MM.1S (cell line): ENCODE data around the gene GSX2.

Experiments used
- DNase-seq: peaks from one replicate; pipeline ENCODE4 v3.0.0-alpha.2; 2015
- H2AFZ ChIP-seq: fragments of 300-600 bp; sonication (generic); 2 replicates; pipeline ENCODE4 v1.6.0; 2016; ENCODE audit warnings: antibody characterized with exemption, low read length
- H3F3A ChIP-seq: fragments of 300-600 bp; sonication (generic); 2 replicates; pipeline ENCODE4 v1.6.1; 2016; ENCODE audit warnings: mild to moderate bottlenecking, antibody characterized with exemption, low read length, moderate library complexity, mixed read lengths; ENCODE audit not compliant: insufficient read depth
- H3K27ac ChIP-seq: fragments of 300-600 bp; sonication (generic); 2 replicates; pipeline ENCODE4 v1.5.1; 2016; ENCODE audit warnings: mild to moderate bottlenecking, low read length
- H3K27me3 ChIP-seq: fragments of 300-600 bp; sonication (generic); replicated peaks from 2 replicates; pipeline ENCODE4 v1.6.0; 2016; ENCODE audit warnings: low read length; ENCODE audit not compliant: insufficient read depth
- H3K36me3 ChIP-seq: fragments of 300-600 bp; sonication (generic); replicated peaks from 2 replicates; pipeline ENCODE4 v1.6.1; 2016; ENCODE audit warnings: mild to moderate bottlenecking, low read length, mixed read lengths; ENCODE audit not compliant: insufficient read depth
- H3K4me1 ChIP-seq: fragments of 300-600 bp; sonication (generic); 2 replicates; pipeline ENCODE4 v1.6.1; 2016; ENCODE audit warnings: low read length, mixed read lengths
- H3K4me2 ChIP-seq: fragments of 300-600 bp; sonication (generic); 2 replicates; pipeline ENCODE4 v1.6.0; 2016; ENCODE audit warnings: low read depth, low read length
- H3K4me3 ChIP-seq: fragments of 300-600 bp; sonication (generic); 2 replicates; pipeline ENCODE4 v1.5.1; 2016; ENCODE audit warnings: low read length, mixed read lengths
- H3K79me2 ChIP-seq: fragments of 300-600 bp; sonication (generic); 2 replicates; pipeline ENCODE4 v1.6.1; 2016; ENCODE audit warnings: mixed run types, low read length, mixed read lengths
- H3K9ac ChIP-seq: fragments of 300-600 bp; sonication (generic); 2 replicates; pipeline ENCODE4 v1.6.1; 2016; ENCODE audit warnings: low read length, mixed read lengths
- H3K9me2 ChIP-seq: fragments of 300-600 bp; sonication (generic); replicated peaks from 2 replicates; pipeline ENCODE4 v1.6.1; 2016; ENCODE audit warnings: mild to moderate bottlenecking, low read length, mixed read lengths; ENCODE audit not compliant: insufficient read depth
- H3K9me3 ChIP-seq: fragments of 300-600 bp; sonication (generic); replicated peaks from 2 replicates; pipeline ENCODE4 v1.6.1; 2016; ENCODE audit warnings: mild to moderate bottlenecking, low read length, mixed read lengths; ENCODE audit not compliant: insufficient read depth
- H4K20me1 ChIP-seq: fragments of 300-600 bp; sonication (generic); 2 replicates; pipeline ENCODE4 v1.6.1; 2016; ENCODE audit warnings: mild to moderate bottlenecking, low read length, moderate library complexity, mixed read lengths; ENCODE audit not compliant: insufficient read depth
- EZH2 ChIP-seq: fragments of 300-600 bp; sonication (generic); optimal IDR thresholded peaks from 2 replicates; pipeline ENCODE3; 2017; ENCODE audit warnings: low read depth, mild to moderate bottlenecking, antibody characterized with exemption, low read length, mixed read lengths
- EZH2phosphoT487 ChIP-seq: fragments of 300-600 bp; sonication (generic); IDR thresholded peaks from 2 replicates; pipeline ENCODE4 v1.6.1; 2018; ENCODE audit warnings: antibody characterized with exemption, low read length
- TF ChIP-seq, protein P1 (sequence below): fragments of 300-600 bp; sonication (generic); IDR thresholded peaks from 2 replicates; pipeline ENCODE4 v1.5.1; 2016; ENCODE audit warnings: antibody characterized with exemption, low read length, mixed read lengths

Gene GSX2

DNA sequence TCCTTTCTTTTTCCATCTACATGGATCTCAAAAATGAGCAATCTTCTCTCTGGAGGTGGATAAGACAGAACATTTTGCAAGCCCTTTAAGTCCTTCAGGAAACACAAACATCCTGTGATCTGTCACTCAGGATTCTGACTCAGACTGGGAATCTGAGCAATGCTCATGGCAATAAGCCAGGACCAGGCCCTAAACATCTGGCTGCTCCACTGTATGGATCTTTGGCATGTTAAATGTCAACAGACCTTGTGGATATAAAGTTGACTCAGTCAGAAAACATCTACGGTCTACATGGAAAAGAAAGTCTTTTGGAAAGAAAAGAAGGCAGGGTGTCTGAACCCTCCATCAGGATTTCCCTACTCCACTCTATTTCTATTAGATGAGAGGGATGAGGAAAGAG is 17.8 kb upstream of the GSX2 start:
- Histone ChIP-seq H3K9ac (no peak overlapping the region), H3K4me1 (no peaks in the 10 kb centered on the region), H3K79me2 (no peaks in the 10 kb centered on the region), H3K27me3 (no peaks in the 10 kb centered on the region), H3K4me2 (no peak overlapping the region), H3K36me3 (no peaks in the 10 kb centered on the region), H2AFZ (no peak overlapping the region), H3K9me3 (no peaks in the 10 kb centered on the region), H3K9me2 (no peaks in the 10 kb centered on the region), H4K20me1 (no peaks in the 10 kb centered on the region), H3K27ac (no peak overlapping the region), H3K4me3 (no peak overlapping the region), H3F3A (no peaks in the 10 kb centered on the region)
- TF ChIP-seq EZH2: no peak
- no peak for DNase-seq

DNA sequence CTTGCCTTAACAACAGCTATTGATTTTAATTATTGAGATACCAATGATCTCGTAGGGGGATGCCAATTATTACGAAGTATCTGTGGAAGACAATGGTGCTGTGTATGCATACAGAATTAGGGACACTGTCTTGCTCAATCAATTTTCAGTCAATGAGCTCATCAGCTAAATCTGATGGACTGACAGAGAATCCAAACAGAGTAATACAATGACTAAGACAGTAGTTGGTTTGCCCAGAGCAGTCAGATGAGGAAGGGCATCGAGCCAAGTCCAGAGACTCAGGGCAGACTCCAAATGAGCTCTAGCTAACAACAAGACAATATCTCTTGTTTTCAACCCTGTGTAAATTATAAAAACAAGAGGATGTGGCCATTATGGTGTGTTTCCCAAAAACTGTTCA is 14.7 kb upstream of the GSX2 start:
- H3F3A ChIP-seq: no peaks in the 10 kb centered on the region
- no peaks in the 10 kb centered on the region for H3K4me1 ChIP-seq
- no peak overlapping the region for H3K4me3 ChIP-seq
- no peak overlapping the region for H2AFZ ChIP-seq
- no peaks in the 10 kb centered on the region for H3K79me2 ChIP-seq
- no peak overlapping the region for H3K27ac ChIP-seq
- H3K9me2 ChIP-seq: no peaks in the 10 kb centered on the region
- TF ChIP-seq EZH2phosphoT487: no peak
- no peaks in the 10 kb centered on the region for H3K36me3 ChIP-seq
- H3K9ac ChIP-seq: no peak overlapping the region
- H4K20me1 ChIP-seq: no peaks in the 10 kb centered on the region
- no peak for DNase-seq
- no peaks in the 10 kb centered on the region for H3K9me3 ChIP-seq
- H3K4me2 ChIP-seq: no peak overlapping the region
- H3K27me3 ChIP-seq: no peaks in the 10 kb centered on the region

DNA sequence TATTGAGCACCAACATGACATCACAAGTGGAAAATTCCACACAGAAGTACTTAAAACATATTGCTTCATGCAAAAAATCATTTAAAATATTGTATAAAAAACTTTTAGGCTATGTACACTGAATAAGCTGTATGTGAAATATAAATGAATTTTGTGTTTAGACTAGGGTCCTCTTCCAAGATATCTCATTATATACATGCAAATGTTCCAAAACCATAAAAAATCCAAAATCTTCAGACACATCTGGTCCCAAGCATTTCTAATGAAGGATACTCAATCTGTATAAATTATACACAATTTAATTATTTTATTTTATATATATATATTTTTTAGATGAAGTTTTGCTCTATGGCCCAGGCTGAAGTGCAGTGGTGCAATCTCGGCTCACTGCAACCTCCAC is 10.1 kb upstream of the GSX2 start:
- Histone ChIP-seq H2AFZ (no peak overlapping the region), H3K4me3 (no peak overlapping the region), H3K27me3 (0 out of 2 replicates have a peak, but pooled peaks cover 3% of the 10 kb centered on the region), H3K4me1 (no peaks in the 10 kb centered on the region), H3F3A (no peaks in the 10 kb centered on the region), H3K9me2 (no peaks in the 10 kb centered on the region), H4K20me1 (no peaks in the 10 kb centered on the region), H3K27ac (no peak overlapping the region), H3K36me3 (no peaks in the 10 kb centered on the region), H3K4me2 (no peak overlapping the region), H3K79me2 (no peaks in the 10 kb centered on the region), H3K9me3 (no peaks in the 10 kb centered on the region), H3K9ac (no peak overlapping the region)
- DNase-seq: no peak
- no peak for TF ChIP-seq EZH2phosphoT487
- TF ChIP-seq EZH2: no peak
- TF ChIP-seq, protein P1, sequence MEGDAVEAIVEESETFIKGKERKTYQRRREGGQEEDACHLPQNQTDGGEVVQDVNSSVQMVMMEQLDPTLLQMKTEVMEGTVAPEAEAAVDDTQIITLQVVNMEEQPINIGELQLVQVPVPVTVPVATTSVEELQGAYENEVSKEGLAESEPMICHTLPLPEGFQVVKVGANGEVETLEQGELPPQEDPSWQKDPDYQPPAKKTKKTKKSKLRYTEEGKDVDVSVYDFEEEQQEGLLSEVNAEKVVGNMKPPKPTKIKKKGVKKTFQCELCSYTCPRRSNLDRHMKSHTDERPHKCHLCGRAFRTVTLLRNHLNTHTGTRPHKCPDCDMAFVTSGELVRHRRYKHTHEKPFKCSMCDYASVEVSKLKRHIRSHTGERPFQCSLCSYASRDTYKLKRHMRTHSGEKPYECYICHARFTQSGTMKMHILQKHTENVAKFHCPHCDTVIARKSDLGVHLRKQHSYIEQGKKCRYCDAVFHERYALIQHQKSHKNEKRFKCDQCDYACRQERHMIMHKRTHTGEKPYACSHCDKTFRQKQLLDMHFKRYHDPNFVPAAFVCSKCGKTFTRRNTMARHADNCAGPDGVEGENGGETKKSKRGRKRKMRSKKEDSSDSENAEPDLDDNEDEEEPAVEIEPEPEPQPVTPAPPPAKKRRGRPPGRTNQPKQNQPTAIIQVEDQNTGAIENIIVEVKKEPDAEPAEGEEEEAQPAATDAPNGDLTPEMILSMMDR: no peak

DNA sequence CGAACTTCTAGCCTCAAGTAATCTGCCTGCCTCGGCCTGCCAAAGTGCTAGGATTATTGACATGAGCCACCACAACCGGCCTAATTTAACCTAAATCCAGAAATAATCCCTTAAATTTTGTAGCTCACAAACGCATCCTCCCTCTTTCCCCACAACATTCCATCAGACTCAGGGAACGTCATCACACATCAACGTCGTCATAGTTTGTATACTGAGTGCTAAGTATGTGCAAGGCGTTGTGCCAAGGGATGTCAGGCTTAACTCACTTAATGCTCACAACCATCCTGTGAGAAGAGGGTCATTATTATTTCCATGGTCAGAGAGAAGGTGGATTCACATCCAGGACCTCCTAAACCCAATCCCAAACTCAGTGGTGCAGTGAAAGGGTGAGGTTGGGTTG is 9.6 kb upstream of the GSX2 start:
- Histone ChIP-seq H3K4me3 (no peak overlapping the region), H4K20me1 (no peaks in the 10 kb centered on the region), H3K27me3 (0 out of 2 replicates have a peak, but pooled peaks cover 3% of the 10 kb centered on the region), H3K9me2 (no peaks in the 10 kb centered on the region), H2AFZ (no peak overlapping the region), H3K27ac (no peak overlapping the region), H3K36me3 (no peaks in the 10 kb centered on the region), H3K4me1 (no peaks in the 10 kb centered on the region), H3K9ac (no peak overlapping the region), H3K9me3 (no peaks in the 10 kb centered on the region), H3F3A (no peaks in the 10 kb centered on the region), H3K79me2 (no peaks in the 10 kb centered on the region), H3K4me2 (no peak overlapping the region)
- TF ChIP-seq, protein P1: no peak
- DNase-seq: no peak
